GM18907 (cell line): ENCODE results near the gene RHBDL3.
"Not testable (repeated sequence)": the region's sequence is repeated elsewhere in the genome, so short reads cannot be mapped to it uniquely, and the experiment has no call there.

Experiments used
- ATAC-seq: cut with Tn5 transposase; IDR thresholded peaks from one replicate; pipeline ENCODE4 v1.9.1; 2021; ENCODE audit warnings: mild to moderate bottlenecking, moderate library complexity; ENCODE audit not compliant: unreplicated experiment

Gene RHBDL3

GRCh38 chr17:32323046-32323445 is 57.4 kb downstream of the RHBDL3 start:
- no peak for ATAC-seq

GRCh38 chr17:32323811-32324491 is 58.3 kb downstream of the RHBDL3 start:
- ATAC-seq, result no peak

- ATAC-seq, result no peak
Observed at GRCh38 chr17:32327911-32328310, 62.3 kb downstream of the RHBDL3 start.

- ATAC-seq, result no peak
Observed at GRCh38 chr17:32330147-32330546, 64.5 kb downstream of the RHBDL3 start.

- ATAC-seq, result no peak
Observed at GRCh38 chr17:32331243-32332040, 65.8 kb downstream of the RHBDL3 start.

- ATAC-seq, result no peak
Observed at GRCh38 chr17:32333187-32333586, 67.6 kb downstream of the RHBDL3 start.

- ATAC-seq, result no peak
Observed at GRCh38 chr17:32335046-32335445, 69.4 kb downstream of the RHBDL3 start.

GRCh38 chr17:32335687-32336086 is 70.1 kb downstream of the RHBDL3 start:
- no peak for ATAC-seq

GRCh38 chr17:32341141-32341856 is 75.7 kb downstream of the RHBDL3 start:
- peak; percentile 18 for ATAC-seq

GRCh38 chr17:32341857-32342602 is 76.4 kb downstream of the RHBDL3 start, which contains the start of gene C17orf75:
Gene C17orf75, minus strand, starts transcription at chr17:32342173. Its CDS starts 34 bp downstream, at chr17:32342139.
- ATAC-seq, result peak; percentile 85

- ATAC-seq, result no peak
Observed at GRCh38 chr17:32342603-32343325, 77.1 kb downstream of the RHBDL3 start.

- ATAC-seq, result no peak
Observed at GRCh38 chr17:32345951-32346600, 80.4 kb downstream of the RHBDL3 start.

- ATAC-seq, result no peak
Observed at GRCh38 chr17:32348483-32348800, 82.8 kb downstream of the RHBDL3 start.

- ATAC-seq, result peak; percentile 12
Observed at GRCh38 chr17:32349503-32349853, 83.8 kb downstream of the RHBDL3 start.

GRCh38 chr17:32349854-32350665 is 84.4 kb downstream of the RHBDL3 start, which contains the start of gene ZNF207:
Gene ZNF207, plus strand, starts transcription at chr17:32350157. Its CDS starts 129 bp downstream, at chr17:32350286.
- ATAC-seq, result peak; percentile 91

GRCh38 chr17:32350666-32351418 is 85.2 kb downstream of the RHBDL3 start:
- ATAC-seq, result peak; percentile 3

GRCh38 chr17:32352734-32353133 is 87.1 kb downstream of the RHBDL3 start:
- not testable (repeated sequence) for ATAC-seq
